Stimulated activated CD8-positive, alpha-beta memory T cell treated with anti-CD3 and anti-CD28 coated beads, Interleukin-12 subunit alpha, Interleukin-12 subunit beta, amount 100 ng/mL, for 24 hours (primary cell): ENCODE results near the gene BMP2K.

Experiments used
- DNase-seq: peaks from one replicate; pipeline ENCODE4 v3.0.0-alpha.2; 2020; ENCODE audit errors: extremely low read depth

BMP2K gene

GRCh38 chr4:78776079-78776728 lies at the start of gene BMP2K:
Gene BMP2K, plus strand, starts transcription at chr4:78776350. Its CDS starts 194 bp downstream, at chr4:78776544.
- DNase-seq: peak; percentile 55

GRCh38 chr4:78726546-78726945 lies 49.6 kb upstream of the BMP2K start:
- DNase-seq: no peak

GRCh38 chr4:78732332-78733104 lies 43.6 kb upstream of the BMP2K start:
- no peak for DNase-seq

- DNase-seq: no peak
Observed at GRCh38 chr4:78734441-78735162, 41.5 kb upstream of the BMP2K start.

- no peak for DNase-seq
Observed at GRCh38 chr4:78735697-78736096, 40.5 kb upstream of the BMP2K start.

- no peak for DNase-seq
Observed at GRCh38 chr4:78737035-78737434, 39.1 kb upstream of the BMP2K start.

GRCh38 chr4:78737973-78738372 lies 38.2 kb upstream of the BMP2K start:
- no peak for DNase-seq

GRCh38 chr4:78742300-78742699 lies 33.9 kb upstream of the BMP2K start:
- DNase-seq: no peak

- no peak for DNase-seq
Observed at GRCh38 chr4:78747475-78747922, 28.7 kb upstream of the BMP2K start.

GRCh38 chr4:78748381-78748780 lies 27.8 kb upstream of the BMP2K start:
- DNase-seq: no peak

GRCh38 chr4:78749258-78749971 lies 26.7 kb upstream of the BMP2K start:
- DNase-seq: no peak

GRCh38 chr4:78749972-78750727 lies 26.0 kb upstream of the BMP2K start:
- no peak for DNase-seq

GRCh38 chr4:78753091-78753490 lies 23.1 kb upstream of the BMP2K start:
- DNase-seq: no peak

GRCh38 chr4:78754872-78755271 lies 21.3 kb upstream of the BMP2K start:
- no peak for DNase-seq

- DNase-seq: no peak
Observed at GRCh38 chr4:78756137-78756536, 20.0 kb upstream of the BMP2K start.

- no peak for DNase-seq
Observed at GRCh38 chr4:78756776-78757175, 19.4 kb upstream of the BMP2K start.

GRCh38 chr4:78757574-78757973 lies 18.6 kb upstream of the BMP2K start:
- DNase-seq: no peak

- DNase-seq: no peak
Observed at GRCh38 chr4:78758085-78758484, 18.1 kb upstream of the BMP2K start.

- DNase-seq: no peak
Observed at GRCh38 chr4:78762529-78762928, 13.6 kb upstream of the BMP2K start.

GRCh38 chr4:78763251-78763650 lies 12.9 kb upstream of the BMP2K start:
- no peak for DNase-seq

- DNase-seq: no peak
Observed at GRCh38 chr4:78763763-78764387, 12.3 kb upstream of the BMP2K start.
